ENCODE measurements around the gene SOX13.

Gene SOX13

GRCh38 chr1:204059970-204060369 lies 12.9 kb upstream of the SOX13 start:
- in situ Hi-C loops (cut with MboI; ENCODE audit: low sequenced_read_pairs) = no loop called here

DNA sequence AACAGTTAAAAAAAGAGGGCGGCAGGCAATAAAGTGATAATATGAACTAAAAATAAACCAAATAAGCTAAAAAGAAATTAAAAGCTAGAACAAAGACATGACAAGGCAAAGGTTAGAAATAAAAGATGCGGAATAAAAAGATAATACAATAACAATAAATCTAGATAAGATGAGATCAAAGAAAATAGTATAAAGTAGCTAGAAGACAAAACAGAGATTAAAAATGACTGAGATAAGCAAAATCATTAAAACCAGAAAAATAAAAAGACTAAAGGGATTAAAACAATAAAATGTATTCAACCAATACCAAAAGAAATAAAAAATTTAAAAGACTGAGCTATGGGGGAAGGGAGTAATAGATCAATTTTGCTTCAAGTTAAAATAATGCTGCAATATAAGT lies 10.8 kb upstream of the SOX13 start:
- in situ Hi-C loops (cut with MboI; ENCODE audit: low sequenced_read_pairs) = no loop called here

DNA sequence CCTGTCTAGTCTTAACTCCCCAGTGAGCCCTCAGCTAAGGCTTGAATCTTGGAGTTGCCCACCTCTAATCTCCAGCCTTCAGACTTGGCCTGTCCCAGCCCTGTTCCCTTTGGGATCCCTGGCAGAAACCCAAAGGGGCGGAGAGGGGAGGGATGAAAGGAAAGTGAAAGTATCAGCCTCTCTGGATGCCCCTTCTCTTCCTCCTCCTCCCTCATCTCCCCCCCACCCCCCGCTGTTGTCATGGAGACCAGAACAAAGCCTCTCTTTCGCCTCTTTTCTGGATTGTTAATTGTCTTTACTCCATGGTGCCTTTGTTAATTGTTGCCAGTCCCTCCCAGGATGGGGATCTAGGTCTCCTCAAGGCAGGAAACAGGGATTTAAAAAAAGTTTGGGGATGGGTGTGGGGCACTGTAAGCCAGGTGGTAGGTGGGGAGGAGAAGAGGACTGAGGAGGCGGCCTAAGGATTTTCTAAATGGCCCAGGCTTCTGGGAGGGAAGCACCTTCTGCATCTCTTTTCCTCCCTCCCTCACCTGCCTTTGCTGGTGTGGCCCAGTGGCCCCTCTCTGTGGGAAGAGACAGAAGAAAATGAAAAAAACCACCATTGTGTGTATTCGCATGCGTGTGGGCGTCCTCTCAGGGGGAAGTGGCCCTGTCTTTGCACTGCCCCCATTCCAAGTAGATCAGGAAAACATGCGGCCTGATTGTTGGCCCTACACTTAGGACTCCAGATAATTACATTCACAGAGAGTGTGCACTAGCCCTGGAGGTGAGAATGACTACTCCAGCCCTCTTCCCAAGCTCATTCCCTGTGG lies 7.5 kb upstream of the SOX13 start:
- in situ Hi-C loops (cut with MboI; ENCODE audit: low sequenced_read_pairs) = no loop called here

DNA sequence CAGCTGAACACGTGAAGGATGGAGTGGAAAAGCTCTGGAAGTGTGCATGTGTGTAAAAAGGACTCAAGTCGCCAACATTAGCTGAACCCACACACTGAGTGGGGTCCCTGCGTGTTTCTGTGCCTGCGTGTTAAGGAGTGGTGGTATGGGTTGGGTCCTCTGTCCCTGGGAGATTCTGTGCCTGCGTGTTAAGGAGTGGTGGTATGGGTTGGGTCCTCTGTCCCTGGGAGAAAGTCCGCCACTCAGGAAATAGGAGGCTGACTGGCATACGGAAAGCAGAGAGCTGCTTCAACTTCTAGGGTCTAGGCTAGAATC lies 7.0 kb upstream of the SOX13 start:
- in situ Hi-C loops (cut with MboI; ENCODE audit: low sequenced_read_pairs) = no loop called here

GRCh38 chr1:204067935-204068334 lies 5.0 kb upstream of the SOX13 start:
- in situ Hi-C loops (cut with MboI; ENCODE audit: low sequenced_read_pairs) = no loop called here

GRCh38 chr1:204069887-204070286 lies 3.0 kb upstream of the SOX13 start:
- in situ Hi-C loops (cut with MboI; ENCODE audit: low sequenced_read_pairs) = no loop called here

- in situ Hi-C loops (cut with MboI; ENCODE audit: low sequenced_read_pairs) = no loop called here
Measured at GRCh38 chr1:204070895-204071294, 2.0 kb upstream of the SOX13 start.

DNA sequence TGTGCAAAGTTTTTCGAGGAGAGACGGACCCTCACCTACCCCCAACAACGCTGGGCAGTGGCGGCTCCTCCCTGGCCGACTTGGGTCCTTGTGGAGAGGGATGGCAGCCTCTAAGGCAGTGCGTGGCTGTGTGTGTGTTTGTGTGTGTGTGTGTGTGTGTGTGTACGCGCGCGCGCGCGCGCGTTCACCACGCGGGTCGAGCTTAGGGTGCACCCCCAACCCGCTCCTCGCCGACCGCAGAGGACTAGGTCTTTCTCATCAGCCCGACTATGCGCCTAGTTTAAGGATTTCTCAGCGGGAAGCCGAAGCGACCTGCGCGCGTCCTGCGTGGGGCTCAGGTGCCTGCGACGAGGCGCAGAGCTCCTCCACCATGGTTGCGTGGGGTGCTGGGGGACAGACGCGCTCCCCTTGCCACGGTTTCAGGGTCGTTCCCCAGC lies 940 bp downstream of the SOX13 start:
- in situ Hi-C loops (cut with MboI; ENCODE audit: low sequenced_read_pairs) = no loop called here

- in situ Hi-C loops (cut with MboI; ENCODE audit: low sequenced_read_pairs) = no loop called here
Measured at GRCh38 chr1:204074274-204075138, 1.6 kb downstream of the SOX13 start.

- in situ Hi-C loops (cut with MboI; ENCODE audit: low sequenced_read_pairs) = no loop called here
Measured at GRCh38 chr1:204075139-204075521, 2.2 kb downstream of the SOX13 start.

DNA sequence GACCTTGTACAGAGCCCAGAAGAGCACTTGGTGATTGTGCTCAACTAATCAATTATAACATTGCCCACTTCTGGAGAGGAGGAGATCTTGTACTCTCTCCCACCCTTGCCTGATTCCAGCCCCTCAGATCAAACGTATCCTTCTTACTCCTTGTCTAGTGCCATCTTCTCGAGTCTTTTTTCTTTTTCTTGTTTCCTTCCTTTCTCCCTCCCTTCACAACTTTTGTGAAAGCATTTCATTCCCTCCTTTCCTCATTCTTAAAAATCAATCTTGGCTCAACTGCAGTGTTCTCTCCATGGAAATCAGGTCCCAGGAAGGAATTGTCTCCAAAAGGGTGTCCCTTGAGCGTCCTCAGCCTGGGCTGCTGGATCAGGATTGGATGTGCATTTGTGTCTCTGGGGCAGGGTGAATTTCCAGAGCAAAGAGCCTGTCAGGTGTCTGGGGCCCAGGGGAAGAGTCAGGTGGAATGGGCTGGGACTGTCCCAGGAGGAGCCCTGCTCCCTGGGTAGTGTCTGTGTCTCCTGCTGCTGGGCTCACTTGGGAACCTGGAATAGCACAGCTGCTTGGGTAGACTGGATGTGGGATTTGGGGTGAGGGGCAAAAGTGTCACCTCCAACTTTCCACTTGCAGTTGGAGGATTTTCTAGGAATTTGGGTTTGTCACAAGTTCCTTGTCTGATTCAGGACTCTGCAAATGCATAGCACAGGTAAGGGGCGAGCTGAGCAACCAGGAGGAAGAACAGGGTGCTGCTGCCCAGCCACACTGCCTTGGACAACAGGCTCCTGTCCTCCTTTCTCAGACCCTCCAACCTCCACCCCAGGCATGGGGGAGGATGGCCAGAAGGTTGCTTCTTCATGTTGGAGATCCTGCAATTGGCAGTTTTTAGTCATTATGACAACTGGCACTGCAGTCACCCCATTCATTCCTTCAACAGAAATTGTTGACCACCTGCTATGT lies 3.3 kb downstream of the SOX13 start:
- in situ Hi-C loops (cut with MboI; ENCODE audit: low sequenced_read_pairs) = no loop called here

GRCh38 chr1:204076891-204077290 lies 4.0 kb downstream of the SOX13 start:
- in situ Hi-C loops (cut with MboI; ENCODE audit: low sequenced_read_pairs) = no loop called here

DNA sequence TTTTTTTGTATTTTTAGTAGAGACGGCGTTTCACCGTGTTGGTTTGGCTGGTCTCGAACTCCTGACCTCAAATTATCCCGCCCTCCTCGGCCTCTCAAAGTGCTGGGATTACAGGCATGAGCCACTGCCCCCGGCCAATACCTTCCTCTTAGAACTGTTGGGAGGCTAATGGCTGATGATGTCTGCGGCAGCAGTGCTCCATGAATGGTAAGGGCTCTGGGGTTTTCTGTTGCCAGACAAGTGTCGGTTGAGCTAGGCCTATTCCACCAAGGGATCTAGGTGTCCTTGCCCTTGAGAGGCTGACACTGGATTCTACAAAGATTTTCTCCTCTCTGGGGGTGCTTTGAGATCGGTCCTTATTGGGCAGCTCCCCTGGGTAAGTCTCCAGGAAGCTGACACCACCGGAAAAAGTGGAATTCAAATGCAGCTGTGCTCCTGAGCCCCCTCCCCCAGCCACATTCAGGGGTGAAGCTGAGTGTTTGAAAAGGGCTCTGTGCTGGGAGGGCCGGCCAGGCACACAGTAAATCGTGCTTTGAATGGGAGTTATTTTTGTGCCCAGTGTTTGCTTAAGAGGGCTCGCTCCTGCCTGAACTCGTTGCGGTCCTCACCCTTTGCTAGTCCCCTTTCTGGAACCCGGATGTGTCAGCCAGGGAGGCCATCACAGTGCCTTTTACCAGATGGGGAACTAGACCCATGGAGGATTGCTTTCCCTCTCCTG lies 5.2 kb downstream of the SOX13 start:
- in situ Hi-C loops (cut with MboI; ENCODE audit: low sequenced_read_pairs) = no loop called here

DNA sequence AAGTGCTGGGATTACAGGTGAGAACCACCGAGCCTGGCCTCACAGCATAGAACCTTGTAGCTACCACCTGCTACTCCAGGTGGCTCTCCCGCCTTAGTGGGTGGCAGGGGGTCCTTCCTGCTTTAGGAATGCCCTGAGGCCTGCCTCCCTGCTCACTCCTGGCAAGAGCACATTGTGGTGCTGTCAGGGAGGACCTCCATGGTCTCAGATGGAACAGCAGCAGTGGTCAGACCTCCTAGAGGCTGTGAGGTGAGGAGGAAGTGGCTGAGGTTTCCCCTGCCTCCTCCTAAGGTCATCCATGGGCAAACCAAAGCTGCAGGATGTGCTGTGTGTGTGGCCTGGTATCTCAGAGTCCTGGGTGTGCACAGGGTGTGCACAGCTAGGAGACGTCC lies 6.7 kb downstream of the SOX13 start:
- in situ Hi-C loops (cut with MboI; ENCODE audit: low sequenced_read_pairs) = no loop called here

- in situ Hi-C loops (cut with MboI; ENCODE audit: low sequenced_read_pairs) = no loop called here
Measured at GRCh38 chr1:204080163-204080903, 7.4 kb downstream of the SOX13 start.

DNA sequence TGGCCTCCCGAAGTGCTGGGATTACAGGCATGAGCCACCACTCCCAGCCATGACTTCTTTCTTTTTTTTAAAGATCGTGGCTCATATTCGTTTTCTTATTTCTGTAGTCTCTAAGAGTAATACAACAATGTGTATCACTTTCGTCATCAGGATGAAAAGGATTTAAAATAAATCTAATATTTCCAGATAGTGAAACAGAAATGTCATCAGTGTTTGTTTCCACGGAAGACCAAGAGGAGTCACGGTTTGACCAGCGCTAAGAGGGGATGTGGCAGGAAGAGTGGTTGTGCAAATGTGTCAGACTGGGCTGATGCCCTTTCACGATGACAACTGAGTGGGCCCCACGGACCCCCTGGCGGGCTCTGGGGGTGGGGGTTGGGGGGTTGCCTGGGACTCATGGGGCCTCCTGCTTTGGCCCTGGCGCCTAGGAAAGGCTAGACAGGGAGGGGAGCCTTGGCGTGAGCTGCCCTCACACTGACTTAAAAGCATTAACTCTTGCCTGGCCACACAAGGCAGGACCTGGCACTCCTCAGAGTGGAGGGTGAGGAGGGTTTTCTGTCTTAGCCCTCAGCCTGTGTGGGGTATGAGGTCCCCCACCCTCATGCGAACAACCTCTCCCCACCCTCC lies 8.4 kb downstream of the SOX13 start:
- in situ Hi-C loops (cut with MboI; ENCODE audit: low sequenced_read_pairs) = no loop called here

- in situ Hi-C loops (cut with MboI; ENCODE audit: low sequenced_read_pairs) = no loop called here
Measured at GRCh38 chr1:204081791-204082513, 9.0 kb downstream of the SOX13 start.

- in situ Hi-C loops (cut with MboI; ENCODE audit: low sequenced_read_pairs) = no loop called here
Measured at GRCh38 chr1:204083491-204083890, 10.6 kb downstream of the SOX13 start.
